OCI-LY1 (cell line): ENCODE data around the gene HBS1L.

Experiments used
- H2AFZ ChIP-seq: fragments of 200-600 bp; sonication (generic), shearing (Covaris generic); 2 replicates; pipeline ENCODE4 v1.6.0; 2014; ENCODE audit warnings: antibody characterized with exemption, mild to moderate bottlenecking, low read length
- H3F3A ChIP-seq: fragments of 200-600 bp; sonication (generic), shearing (Covaris generic); 2 replicates; pipeline ENCODE4 v1.6.0; 2014; ENCODE audit warnings: mild to moderate bottlenecking, antibody characterized with exemption, low read length, moderate library complexity; ENCODE audit not compliant: insufficient read depth
- H3K27ac ChIP-seq: fragments of 200-600 bp; sonication (generic); 2 replicates; pipeline ENCODE4 v1.5.1; 2014; ENCODE audit warnings: low read length, mixed run types, mild to moderate bottlenecking, low read depth; ENCODE audit not compliant: poor library complexity, severe bottlenecking
- H3K27me3 ChIP-seq: fragments of 200-600 bp; sonication (generic); 2 replicates; pipeline ENCODE4 v1.6.0; 2014; ENCODE audit warnings: antibody characterized with exemption, mild to moderate bottlenecking, low read length, moderate library complexity; ENCODE audit not compliant: insufficient read depth
- H3K36me3 ChIP-seq: fragments of 200-600 bp; sonication (generic); 2 replicates; pipeline ENCODE4 v1.6.1; 2014; ENCODE audit warnings: mild to moderate bottlenecking, antibody characterized with exemption, low read length, moderate library complexity, mixed read lengths; ENCODE audit not compliant: insufficient read depth
- H3K4me1 ChIP-seq: fragments of 200-600 bp; sonication (generic); 2 replicates; pipeline ENCODE4 v1.5.1; 2014; ENCODE audit warnings: mild to moderate bottlenecking, low read length, moderate library complexity; ENCODE audit not compliant: insufficient read depth, severe bottlenecking
- H3K4me2 ChIP-seq: fragments of 200-600 bp; sonication (generic), shearing (Covaris generic); 2 replicates; pipeline ENCODE4 v1.6.1; 2014; ENCODE audit warnings: low read length
- H3K4me3 ChIP-seq: fragments of 200-600 bp; sonication (generic); 2 replicates; pipeline ENCODE4 v1.5.1; 2014; ENCODE audit warnings: low read length, low read depth, mild to moderate bottlenecking, mixed read lengths; ENCODE audit not compliant: poor library complexity, severe bottlenecking
- H3K79me2 ChIP-seq: fragments of 200-600 bp; shearing (Covaris generic); 2 replicates; pipeline ENCODE4 v1.6.1; 2016; ENCODE audit warnings: mixed run types, low read length, mixed read lengths; ENCODE audit not compliant: insufficient read depth
- H3K9ac ChIP-seq: fragments of 200-600 bp; sonication (generic), shearing (Covaris generic); 2 replicates; pipeline ENCODE4 v1.6.1; 2014; ENCODE audit warnings: mild to moderate bottlenecking, low read length, mixed read lengths
- H3K9me2 ChIP-seq: fragments of 200-600 bp; sonication (generic), shearing (Covaris generic); 2 replicates; pipeline ENCODE4 v1.6.1; 2014; ENCODE audit warnings: low read depth, mild to moderate bottlenecking, low read length, mixed read lengths
- H3K9me3 ChIP-seq: fragments of 200-600 bp; shearing (Covaris generic); 2 replicates; pipeline ENCODE4 v1.6.1; 2014; ENCODE audit warnings: low read length, mixed read lengths
- H4K20me1 ChIP-seq: fragments of 200-600 bp; sonication (generic), shearing (Covaris generic); 2 replicates; pipeline ENCODE4 v1.6.0; 2016; ENCODE audit warnings: mild to moderate bottlenecking, low read length; ENCODE audit not compliant: insufficient read depth
- CTCF ChIP-seq: fragments of 200-600 bp; sonication (generic), shearing (Covaris generic); IDR thresholded peaks from 2 replicates; pipeline ENCODE4 v1.5.1; 2017; ENCODE audit warnings: mild to moderate bottlenecking, antibody characterized with exemption, low read length, moderate library complexity, mixed read lengths
- EZH2 ChIP-seq: fragments of 200-600 bp; sonication (generic), shearing (Covaris generic); IDR thresholded peaks from 2 replicates; pipeline ENCODE4 v1.8.0; 2017; ENCODE audit warnings: borderline replicate concordance, mixed run types, mild to moderate bottlenecking, antibody characterized with exemption, low read length, moderate library complexity, mixed read lengths

The HBS1L gene

GRCh38 chr6:135038335-135038734, 16.3 kb downstream of the HBS1L start:
- Histone ChIP-seq H3K9ac (no peak overlapping the region), H3K27me3 (no peaks in the 10 kb centered on the region), H3K4me3 (no peak overlapping the region), H3K36me3 (peaks cover 67% of the 10 kb centered on the region), H3K9me3 (no peaks in the 10 kb centered on the region), H4K20me1 (no peaks in the 10 kb centered on the region), H3K4me1 (no peaks in the 10 kb centered on the region), H3K4me2 (no peak overlapping the region), H3K79me2 (peaks cover 24% of the 10 kb centered on the region), H2AFZ (no peak overlapping the region), H3K9me2 (no peaks in the 10 kb centered on the region), H3K27ac (no peak overlapping the region), H3F3A (no peaks in the 10 kb centered on the region)
- TF ChIP-seq CTCF (no peak), EZH2 (no peak)

- Histone ChIP-seq H3K27me3 (no peaks in the 10 kb centered on the region), H3F3A (no peaks in the 10 kb centered on the region), H3K4me3 (no peak overlapping the region), H3K9ac (no peak overlapping the region), H3K9me2 (no peaks in the 10 kb centered on the region), H3K27ac (no peak overlapping the region), H3K36me3 (peaks cover 72% of the 10 kb centered on the region), H3K9me3 (no peaks in the 10 kb centered on the region), H2AFZ (no peak overlapping the region), H3K4me2 (no peak overlapping the region), H4K20me1 (no peaks in the 10 kb centered on the region), H3K79me2 (peaks cover 20% of the 10 kb centered on the region), H3K4me1 (no peaks in the 10 kb centered on the region)
- TF ChIP-seq EZH2 = no peak
- TF ChIP-seq CTCF = no peak
Measured at GRCh38 chr6:135037541-135037940, 17.1 kb downstream of the HBS1L start.

- no peaks in the 10 kb centered on the region for H3F3A ChIP-seq
- no peak overlapping the region for H3K4me3 ChIP-seq
- no peaks in the 10 kb centered on the region for H4K20me1 ChIP-seq
- no peak overlapping the region for H3K9ac ChIP-seq
- H3K79me2 ChIP-seq = peaks cover 15% of the 10 kb centered on the region
- no peaks in the 10 kb centered on the region for H3K9me3 ChIP-seq
- H2AFZ ChIP-seq = no peak overlapping the region
- H3K4me1 ChIP-seq = no peaks in the 10 kb centered on the region
- TF ChIP-seq CTCF = no peak
- TF ChIP-seq EZH2 = no peak
- no peaks in the 10 kb centered on the region for H3K9me2 ChIP-seq
- H3K36me3 ChIP-seq = peaks cover 74% of the 10 kb centered on the region
- no peaks in the 10 kb centered on the region for H3K27me3 ChIP-seq
- H3K4me2 ChIP-seq = no peak overlapping the region
- H3K27ac ChIP-seq = no peak overlapping the region
Measured at GRCh38 chr6:135036731-135037420, 17.7 kb downstream of the HBS1L start.
